ENCODE data around the gene DRC3.
A peak's percentile ranks its signal among the peaks of the same experiment; 100 is the strongest.
"Not testable (repeated sequence)": the region's sequence is repeated elsewhere in the genome, so short reads cannot be mapped to it uniquely, and the experiment has no call there.

Gene DRC3

GRCh38 chr17:17993366-17993765, 20.7 kb downstream of the DRC3 start:
- DNase-seq, result no peak

GRCh38 chr17:17993852-17994251, 21.2 kb downstream of the DRC3 start:
- DNase-seq, result no peak

- peak in 10 of 56 donors; percentile 6 to 46 (median 13) for DNase-seq
These were observed 21.8 kb downstream of the DRC3 start for GRCh38 chr17:17994271-17995069.

GRCh38 chr17:17995887-17996286, 23.2 kb downstream of the DRC3 start:
- not testable (repeated sequence) for DNase-seq

GRCh38 chr17:17998934-17999333, 26.3 kb downstream of the DRC3 start:
- DNase-seq, result no peak

GRCh38 chr17:17999364-18000029, 26.8 kb downstream of the DRC3 start:
- DNase-seq, result no peak

- DNase-seq, result no peak
These were observed 27.4 kb downstream of the DRC3 start for GRCh38 chr17:18000030-18000408.

- no peak for DNase-seq
These were observed 29.5 kb downstream of the DRC3 start for GRCh38 chr17:18002171-18002570.

GRCh38 chr17:18004345-18004744, 31.7 kb downstream of the DRC3 start:
- no peak for DNase-seq

GRCh38 chr17:18004884-18005305, 32.2 kb downstream of the DRC3 start:
- no peak for DNase-seq

- no peak for DNase-seq
These were observed 32.8 kb downstream of the DRC3 start for GRCh38 chr17:18005496-18005895.

GRCh38 chr17:18006495-18007239, 34.0 kb downstream of the DRC3 start:
- no peak for DNase-seq

GRCh38 chr17:18008496-18009268, 36.0 kb downstream of the DRC3 start:
- DNase-seq, result no peak

GRCh38 chr17:18009609-18010420, 37.2 kb downstream of the DRC3 start:
- no peak for DNase-seq

- no peak for DNase-seq
These were observed 38.6 kb downstream of the DRC3 start for GRCh38 chr17:18011286-18011685.

- DNase-seq, result no peak
These were observed 41.3 kb downstream of the DRC3 start for GRCh38 chr17:18014006-18014405.

- no peak for DNase-seq
These were observed 42.9 kb downstream of the DRC3 start for GRCh38 chr17:18015593-18015992.

- DNase-seq, result no peak
These were observed 43.8 kb downstream of the DRC3 start for GRCh38 chr17:18016426-18016825.

- no peak for DNase-seq
These were observed 45.3 kb downstream of the DRC3 start for GRCh38 chr17:18017958-18018357.

GRCh38 chr17:18018411-18018921, 45.8 kb downstream of the DRC3 start:
- DNase-seq, result no peak

- no peak for DNase-seq
These were observed 47.1 kb downstream of the DRC3 start for GRCh38 chr17:18019838-18020154.

All from nucleus accumbens (tissue), 56 donors.